CD4-positive, alpha-beta T cell treated with Interleukin-12 subunit alpha and Interleukin-12 subunit beta, for 1 hour (primary cell): ENCODE measurements around the gene RAB1B.
A peak's percentile ranks its signal among the peaks of the same experiment; 100 is the strongest.

Experiments
- DNase-seq: peaks from one replicate; pipeline ENCODE4 v3.0.0-alpha.2; 2020

RAB1B gene

GRCh38 chr11:66285250-66285947 lies 17.0 kb downstream of the RAB1B start:
- no peak for DNase-seq

DNA sequence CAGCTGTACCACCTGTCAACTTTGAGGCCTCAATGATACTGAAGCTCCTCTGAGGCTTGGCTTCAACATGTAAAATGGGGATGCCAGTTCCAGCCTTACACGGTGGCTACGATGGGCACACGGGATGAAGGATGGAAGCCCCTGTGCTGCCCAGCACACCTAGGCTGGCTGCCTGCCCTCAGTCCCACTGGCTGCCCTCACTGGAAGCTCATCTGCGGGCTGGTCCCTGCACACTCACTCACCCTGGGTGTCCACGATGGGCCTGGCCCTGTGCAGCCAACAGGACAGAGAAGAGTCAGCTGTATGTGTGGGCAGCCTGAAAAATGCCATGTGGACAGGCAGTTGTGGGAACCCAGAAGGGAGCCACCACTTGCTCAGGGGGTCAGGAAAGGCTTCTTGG lies 18.3 kb downstream of the RAB1B start:
- no peak for DNase-seq

GRCh38 chr11:66287211-66287888 lies 18.9 kb downstream of the RAB1B start:
- DNase-seq = no peak

GRCh38 chr11:66287889-66288670 lies 19.6 kb downstream of the RAB1B start:
- no peak for DNase-seq

GRCh38 chr11:66288671-66289547 lies 20.5 kb downstream of the RAB1B start, which contains the start of gene YIF1A:
Gene YIF1A (minus strand): TSS chr11:66289143. CDS start chr11:66288985, 158 bp downstream.
- peak; percentile 99 for DNase-seq

GRCh38 chr11:66289548-66290329 lies 21.3 kb downstream of the RAB1B start:
- DNase-seq = peak; percentile 83

GRCh38 chr11:66290330-66290621 lies 21.8 kb downstream of the RAB1B start:
- no peak for DNase-seq

- DNase-seq = no peak
Measured at GRCh38 chr11:66291303-66291705, 22.9 kb downstream of the RAB1B start.

DNA sequence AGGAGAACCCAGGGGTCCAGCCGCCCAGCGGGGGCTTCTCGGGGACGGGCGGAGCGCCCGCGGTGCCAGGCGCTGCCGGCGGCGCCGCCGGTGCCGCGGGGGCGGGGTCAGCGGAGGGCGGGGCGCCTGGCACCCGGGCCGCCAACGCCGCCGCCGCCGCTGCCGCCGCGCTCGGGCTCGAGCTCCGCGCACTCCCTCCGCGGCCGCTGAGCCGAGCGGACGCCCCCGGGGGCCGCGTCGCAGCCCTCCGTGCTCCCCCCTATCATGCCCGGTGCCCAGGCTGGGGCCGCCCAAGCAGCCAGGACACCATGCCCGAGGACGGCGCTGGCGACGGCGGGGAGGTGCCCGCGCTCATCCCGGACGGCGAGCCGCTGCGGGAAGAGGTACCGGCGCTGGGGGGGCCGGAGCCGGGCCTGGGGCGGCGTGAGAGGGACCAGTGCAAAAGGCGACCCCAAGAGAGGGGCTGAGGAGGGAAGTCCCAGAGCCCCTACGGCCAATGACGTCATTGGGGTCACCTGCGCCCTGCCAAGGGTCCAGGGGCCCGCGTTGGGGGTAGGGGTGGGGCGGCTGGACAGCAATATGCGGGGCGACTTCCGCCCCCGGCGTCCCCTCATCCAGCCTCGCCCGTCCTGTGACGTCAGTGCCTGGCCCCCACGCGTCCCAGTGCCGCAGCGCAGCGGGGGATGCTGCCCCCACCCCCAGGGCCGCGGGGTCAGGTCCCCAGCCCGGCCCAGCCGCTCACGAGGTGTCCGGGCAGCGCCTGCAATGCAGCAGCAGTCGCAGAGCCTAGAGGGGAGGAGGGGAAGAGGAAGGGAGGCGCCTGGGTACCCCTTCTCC lies 23.5 kb downstream of the RAB1B start, which contains the start of gene TMEM151A:
TMEM151A (plus strand) TSS at position 189 of the 837 bp plus-strand sequence; CDS start at position 309, 120 bp downstream.
- DNase-seq = peak; percentile 44

DNA sequence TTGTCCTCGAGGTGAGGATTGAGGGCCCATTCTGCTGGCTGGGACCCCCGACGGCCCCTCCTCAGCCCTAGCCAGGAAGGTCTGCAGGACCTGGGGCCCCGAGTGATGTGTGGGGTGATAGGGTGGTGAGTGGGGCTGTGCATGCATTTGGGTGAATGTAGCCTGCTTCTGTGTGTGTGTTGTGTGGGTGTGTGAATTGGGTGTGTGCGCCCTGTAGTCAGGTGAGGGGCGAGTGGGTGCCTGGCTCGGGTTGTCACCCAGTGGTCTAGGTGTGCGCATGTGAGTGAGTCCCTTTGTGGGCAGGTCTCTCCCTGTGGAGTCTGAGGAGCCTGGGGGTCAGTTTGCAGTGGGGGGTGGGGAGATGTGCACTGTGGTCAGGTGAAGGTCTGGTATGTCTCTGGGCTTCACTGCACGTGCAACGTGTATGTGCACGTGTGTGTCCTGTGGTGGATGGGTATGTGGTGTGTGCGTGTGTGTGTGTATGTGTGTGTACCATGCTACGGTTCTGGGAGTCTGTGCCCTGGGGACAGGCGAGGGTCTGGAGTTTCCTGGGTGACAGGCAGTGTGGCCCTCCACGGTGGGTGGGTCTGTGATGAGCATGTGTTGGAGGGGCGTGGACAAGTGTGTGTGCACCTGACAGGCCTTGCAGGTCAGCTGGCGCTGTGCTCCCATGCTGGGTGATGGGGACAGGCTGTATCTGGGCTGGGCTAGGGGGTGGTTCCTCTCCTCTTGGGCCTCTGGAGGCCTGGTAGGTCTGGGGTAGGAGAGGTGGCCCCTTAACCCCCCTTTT lies 24.3 kb downstream of the RAB1B start:
- DNase-seq = no peak

- no peak for DNase-seq
Measured at GRCh38 chr11:66293352-66293751, 24.9 kb downstream of the RAB1B start.

DNA sequence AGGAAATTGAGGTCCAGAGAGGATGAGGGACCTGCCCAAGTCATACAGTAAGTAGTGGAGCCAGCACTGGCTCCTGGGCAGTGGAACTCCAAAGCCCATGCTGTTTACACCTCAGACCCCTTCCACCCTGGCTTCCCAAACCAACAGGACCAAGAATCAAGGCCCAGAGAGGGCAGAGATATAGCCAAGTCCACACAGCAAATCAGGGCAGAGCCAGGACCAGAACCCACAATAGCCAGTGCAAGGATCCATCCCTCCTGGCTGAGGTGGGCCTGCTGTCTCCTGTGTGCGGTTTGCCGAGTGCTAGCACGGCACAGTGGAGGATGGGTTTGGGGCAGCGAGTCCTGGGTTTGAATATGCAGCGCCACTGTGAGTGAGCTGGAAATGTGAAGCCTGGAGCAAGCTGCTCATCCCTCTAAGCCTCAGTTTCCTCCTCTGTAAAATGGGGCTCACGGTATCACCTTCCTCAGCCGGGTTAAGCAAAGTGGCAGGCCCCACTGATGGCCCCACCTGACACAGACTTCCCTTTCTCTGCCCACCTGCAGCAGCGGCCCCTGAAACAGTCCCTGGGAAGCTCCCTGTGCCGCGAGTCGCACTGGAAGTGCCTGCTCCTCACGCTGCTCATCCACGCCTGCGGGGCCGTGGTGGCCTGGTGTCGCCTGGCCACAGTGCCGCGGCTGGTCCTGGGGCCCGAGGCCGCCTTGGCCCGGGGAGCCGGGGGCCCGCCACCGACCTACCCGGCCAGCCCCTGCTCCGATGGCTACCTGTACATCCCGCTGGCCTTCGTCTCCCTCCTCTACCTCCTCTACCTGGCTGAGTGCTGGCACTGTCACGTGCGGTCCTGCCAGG lies 25.6 kb downstream of the RAB1B start:
- no peak for DNase-seq

- no peak for DNase-seq
Measured at GRCh38 chr11:66294626-66295620, 26.5 kb downstream of the RAB1B start.

GRCh38 chr11:66297610-66298009 lies 29.2 kb downstream of the RAB1B start:
- DNase-seq = no peak

GRCh38 chr11:66299186-66299585 lies 30.7 kb downstream of the RAB1B start:
- no peak for DNase-seq

DNA sequence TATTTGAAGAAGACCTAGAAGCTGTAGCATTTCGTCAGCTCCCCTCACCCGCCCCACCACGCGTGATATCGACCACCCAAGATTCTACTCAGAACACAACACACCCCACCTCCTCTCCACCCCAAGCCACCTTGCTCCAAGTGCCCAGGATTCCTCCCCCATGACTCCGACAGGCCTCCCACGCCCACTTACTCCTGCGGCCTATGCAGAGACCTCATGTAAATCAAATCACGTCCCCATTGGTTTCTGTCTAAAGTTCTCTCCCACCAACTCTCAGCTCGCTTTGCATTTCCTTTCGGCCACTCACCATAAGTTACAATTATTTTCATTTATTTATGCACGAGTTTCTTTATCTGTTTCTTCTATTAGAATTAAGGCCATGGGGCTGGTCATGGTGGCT lies 34.2 kb downstream of the RAB1B start:
- DNase-seq = no peak

DNA sequence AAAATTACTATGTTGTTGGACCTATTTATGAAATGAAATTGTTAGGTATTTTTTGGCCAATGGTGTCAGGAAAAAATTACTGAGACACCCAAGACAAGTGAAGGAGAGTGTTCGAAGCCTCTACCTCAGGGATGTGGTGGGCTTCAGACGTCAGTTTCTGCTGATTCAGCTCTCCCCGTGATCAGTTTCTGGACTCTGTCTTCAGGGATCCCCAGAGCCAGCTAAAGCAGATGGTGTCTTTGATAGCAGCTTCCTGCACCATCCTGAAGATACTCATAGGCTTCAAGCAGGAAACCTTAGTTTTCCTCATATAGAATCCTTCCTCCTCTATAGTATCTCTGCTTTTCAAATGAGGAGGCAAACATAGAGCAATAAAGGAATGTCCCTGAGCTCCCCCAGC lies 41.0 kb downstream of the RAB1B start:
- no peak for DNase-seq

GRCh38 chr11:66310324-66310723 lies 41.9 kb downstream of the RAB1B start:
- DNase-seq = no peak
